ENCODE data around the gene LIMS2. TPM values are rescaled to one million over a fixed set of nuclear protein-coding genes. Genes with fewer than 3 reads are reported as not detected.

LIMS2 gene
- total and polyA plus RNA-seq, 2 donors (not counting 1 experiment from before 2014, with no cell fraction given) = 1.8 to 17.3 TPM

GRCh38 chr2:127628767-127629614 is 46.3 kb downstream of the LIMS2 start:
- Histone ChIP-seq H3K4me1 (ENCODE audit: control insufficient read depth, extremely low read depth, insufficient read depth, low read length) (no peaks in the 10 kb centered on the region), H4K20me1 (ENCODE audit: control insufficient read depth, extremely low read depth, insufficient read depth, low read length) (no peaks in the 10 kb centered on the region), H3K4me3 (replicated peaks in 1 of 4; ENCODE audit: control extremely low read depth in 1 of 4, insufficient read depth in 1 of 4, low read depth in 3 of 4, low read length in 4 of 4) (no peak overlapping the region), H3K27me3 (ENCODE audit: control insufficient read depth, insufficient read depth, low read length) (no peaks in the 10 kb centered on the region), H3K9ac (ENCODE audit: insufficient read depth, low read length) (no peak overlapping the region), H3K4me2 (ENCODE audit: extremely low read depth, insufficient read depth, low read length) (no peak overlapping the region), H2AFZ (ENCODE audit: low read length) (no peak overlapping the region), H3K36me3 (ENCODE audit: control insufficient read depth, insufficient read depth, low read length) (no peaks in the 10 kb centered on the region), H3K9me3 (ENCODE audit: control insufficient read depth, insufficient read depth, low read depth, low read length) (no peaks in the 10 kb centered on the region), H3K27ac (ENCODE audit: insufficient read depth, low read length) (no peak overlapping the region), H3K79me2 (ENCODE audit: control insufficient read depth, insufficient read depth, low read length) (no peaks in the 10 kb centered on the region)
- TF ChIP-seq CTCF (conservative IDR thresholded peaks at IDR 0.05 in 1 of 2, IDR thresholded peaks at IDR 0.05 in 1 of 2; ENCODE audit: low read depth in 1 of 2, low read length in 2 of 2) (no peak), EZH2 (IDR thresholded peaks at IDR 0.05; ENCODE audit: low read length, missing control alignments) (no peak)
- no peak for DNase-seq (ENCODE audit: low read depth in 2 of 2)

- H3K36me3 ChIP-seq (ENCODE audit: control insufficient read depth, insufficient read depth, low read length) = no peaks in the 10 kb centered on the region
- H3K27me3 ChIP-seq (ENCODE audit: control insufficient read depth, insufficient read depth, low read length) = no peaks in the 10 kb centered on the region
- no peak overlapping the region for H3K27ac ChIP-seq (ENCODE audit: insufficient read depth, low read length)
- H4K20me1 ChIP-seq (ENCODE audit: control insufficient read depth, extremely low read depth, insufficient read depth, low read length) = no peaks in the 10 kb centered on the region
- no peaks in the 10 kb centered on the region for H3K4me1 ChIP-seq (ENCODE audit: control insufficient read depth, extremely low read depth, insufficient read depth, low read length)
- TF ChIP-seq EZH2 (IDR thresholded peaks at IDR 0.05; ENCODE audit: low read length, missing control alignments) (no peak), CTCF (conservative IDR thresholded peaks at IDR 0.05 in 1 of 2, IDR thresholded peaks at IDR 0.05 in 1 of 2; ENCODE audit: low read depth in 1 of 2, low read length in 2 of 2) (no peak)
- H3K9me3 ChIP-seq (ENCODE audit: control insufficient read depth, insufficient read depth, low read depth, low read length) = no peaks in the 10 kb centered on the region
- H3K79me2 ChIP-seq (ENCODE audit: control insufficient read depth, insufficient read depth, low read length) = no peaks in the 10 kb centered on the region
- H3K9ac ChIP-seq (ENCODE audit: insufficient read depth, low read length) = no peak overlapping the region
- no peak overlapping the region for H3K4me2 ChIP-seq (ENCODE audit: extremely low read depth, insufficient read depth, low read length)
- no peak overlapping the region for H2AFZ ChIP-seq (ENCODE audit: low read length)
- no peak overlapping the region for H3K4me3 ChIP-seq (replicated peaks in 1 of 4; ENCODE audit: control extremely low read depth in 1 of 4, insufficient read depth in 1 of 4, low read depth in 3 of 4, low read length in 4 of 4)
- no peak for DNase-seq (ENCODE audit: low read depth in 2 of 2)
Measured at GRCh38 chr2:127627740-127628571, 47.4 kb downstream of the LIMS2 start.

Measured in fibroblast of lung (primary cell).